Neural progenitor cell (in vitro differentiated cells): ENCODE data around the gene METTL9.

ENCODE experiments used
- EZH2 ChIP-seq: fragments of 200-600 bp; sonication (generic); IDR thresholded peaks from 2 replicates; pipeline ENCODE4 v1.6.1; 2017; ENCODE audit warnings: antibody characterized with exemption, mild to moderate bottlenecking, moderate library complexity
- EZH2phosphoT487 ChIP-seq: fragments of 200-600 bp; sonication (generic); IDR thresholded peaks from 2 replicates; pipeline ENCODE4 v1.6.1; 2017; ENCODE audit warnings: antibody characterized with exemption
- TF ChIP-seq, protein P1 (sequence below): fragments of 200-600 bp; sonication (generic); IDR thresholded peaks from 2 replicates; pipeline ENCODE4 v1.5.1; 2017; ENCODE audit warnings: antibody characterized with exemption, mild to moderate bottlenecking

DNA sequence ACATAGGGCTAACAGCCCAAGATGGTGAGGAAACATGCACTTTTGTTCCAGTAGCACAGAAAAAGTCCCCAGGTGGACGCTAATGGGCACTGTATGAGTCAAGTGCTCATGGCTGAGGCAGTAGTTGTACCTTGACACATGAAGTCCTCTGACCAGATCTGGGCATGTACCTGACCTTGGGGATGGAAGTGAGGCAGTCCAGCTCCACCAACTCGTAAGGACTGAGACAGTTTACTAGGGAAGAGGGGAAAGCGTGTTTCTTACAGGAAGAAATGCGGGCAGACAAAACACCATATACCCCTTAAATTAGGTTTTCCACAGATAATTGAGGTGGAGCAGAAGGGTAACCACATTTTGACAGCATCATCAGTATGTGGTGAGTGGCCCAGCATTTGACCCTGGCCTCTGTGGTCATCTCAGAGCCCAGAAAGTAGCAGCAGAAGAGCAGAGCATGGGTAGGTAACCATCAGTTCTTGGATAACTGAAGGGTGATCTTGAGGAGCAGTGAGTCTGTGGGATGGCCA, 32.4 kb upstream of the METTL9 start:
- TF ChIP-seq EZH2phosphoT487 = no peak
- TF ChIP-seq, protein P1, sequence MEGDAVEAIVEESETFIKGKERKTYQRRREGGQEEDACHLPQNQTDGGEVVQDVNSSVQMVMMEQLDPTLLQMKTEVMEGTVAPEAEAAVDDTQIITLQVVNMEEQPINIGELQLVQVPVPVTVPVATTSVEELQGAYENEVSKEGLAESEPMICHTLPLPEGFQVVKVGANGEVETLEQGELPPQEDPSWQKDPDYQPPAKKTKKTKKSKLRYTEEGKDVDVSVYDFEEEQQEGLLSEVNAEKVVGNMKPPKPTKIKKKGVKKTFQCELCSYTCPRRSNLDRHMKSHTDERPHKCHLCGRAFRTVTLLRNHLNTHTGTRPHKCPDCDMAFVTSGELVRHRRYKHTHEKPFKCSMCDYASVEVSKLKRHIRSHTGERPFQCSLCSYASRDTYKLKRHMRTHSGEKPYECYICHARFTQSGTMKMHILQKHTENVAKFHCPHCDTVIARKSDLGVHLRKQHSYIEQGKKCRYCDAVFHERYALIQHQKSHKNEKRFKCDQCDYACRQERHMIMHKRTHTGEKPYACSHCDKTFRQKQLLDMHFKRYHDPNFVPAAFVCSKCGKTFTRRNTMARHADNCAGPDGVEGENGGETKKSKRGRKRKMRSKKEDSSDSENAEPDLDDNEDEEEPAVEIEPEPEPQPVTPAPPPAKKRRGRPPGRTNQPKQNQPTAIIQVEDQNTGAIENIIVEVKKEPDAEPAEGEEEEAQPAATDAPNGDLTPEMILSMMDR = no peak
- TF ChIP-seq EZH2 = no peak
